GM12864 (cell line): ENCODE data around the gene GRPEL1.

Source experiments
- DNase-seq: peaks from one replicate; pipeline ENCODE4 v3.0.0-alpha.2; 2011; ENCODE audit warnings: low read depth
- H3K4me3 ChIP-seq: 2 replicates; pipeline ENCODE4 v1.5.1; 2011; ENCODE audit warnings: mild to moderate bottlenecking, low read depth, low read length, control low read depth
- CTCF ChIP-seq: IDR thresholded peaks from 2 replicates; pipeline ENCODE4 v1.5.1; 2011; ENCODE audit warnings: low read depth, mild to moderate bottlenecking, moderate library complexity, low read length, control low read depth, inconsistent platforms; ENCODE audit errors: missing control alignments

Gene GRPEL1

GRCh38 chr4:7054106-7054880 is 13.6 kb downstream of the GRPEL1 start:
- TF ChIP-seq CTCF = no peak
- no peak for DNase-seq
- no peak overlapping the region for H3K4me3 ChIP-seq

DNA sequence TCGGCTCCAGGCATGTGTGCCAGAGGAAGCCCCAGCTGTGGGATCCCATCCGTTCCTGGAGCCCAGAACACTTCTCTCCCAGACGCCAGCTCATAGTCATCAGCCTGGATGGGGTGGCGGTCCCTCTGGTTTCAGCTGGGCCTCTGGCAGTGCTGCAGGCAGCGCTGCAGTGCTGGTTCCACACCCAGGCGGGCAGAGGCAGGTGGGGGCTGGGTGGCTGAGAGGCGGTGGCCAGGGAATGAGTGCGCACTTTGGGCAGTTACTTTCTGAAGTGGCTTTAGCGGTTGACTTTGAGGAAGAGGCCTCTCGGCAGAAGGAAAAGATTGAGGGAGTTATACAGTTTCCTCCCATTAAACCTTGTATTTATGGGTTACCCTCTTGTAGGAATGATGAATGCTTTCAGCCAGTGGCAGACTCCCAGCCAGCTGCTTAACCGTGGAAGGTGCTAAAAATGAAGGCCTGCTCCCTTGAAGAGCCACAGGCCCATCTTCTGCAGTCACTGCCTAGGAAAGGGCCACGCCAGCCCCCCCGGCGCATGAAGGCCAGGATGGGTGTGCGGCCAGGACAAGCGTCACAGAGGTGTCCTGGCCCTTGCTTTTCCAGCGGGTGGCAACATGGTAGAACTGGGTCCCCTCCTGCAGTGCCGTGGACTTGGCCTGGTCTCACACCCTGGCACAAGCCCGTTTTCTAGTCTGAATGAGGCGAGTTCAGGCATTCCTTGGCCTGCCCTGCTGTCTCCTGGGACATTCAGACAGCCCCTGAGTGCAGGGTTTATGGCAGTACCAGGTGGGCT is 14.7 kb downstream of the GRPEL1 start:
- no peak overlapping the region for H3K4me3 ChIP-seq
- no peak for TF ChIP-seq CTCF
- DNase-seq = no peak

DNA sequence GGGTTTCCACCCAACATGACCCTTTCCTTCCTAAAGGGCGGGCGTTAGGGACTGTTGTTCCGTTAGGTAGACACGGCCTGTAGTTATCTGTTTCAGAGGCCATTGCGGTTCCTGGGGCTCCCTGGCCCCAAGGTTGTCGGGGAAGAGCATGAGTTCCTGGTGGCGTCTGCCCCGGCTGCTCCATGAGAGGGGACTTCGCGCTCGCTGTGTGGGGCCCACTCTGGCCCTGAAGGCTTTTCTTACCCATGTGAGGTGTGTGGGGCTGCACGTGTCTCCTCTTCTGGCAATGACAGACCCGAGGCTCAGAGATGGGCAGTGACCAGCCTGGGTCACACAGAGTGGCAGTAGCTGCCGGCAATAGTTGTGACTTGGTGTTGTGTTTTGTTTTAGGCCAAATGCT is 15.6 kb downstream of the GRPEL1 start:
- TF ChIP-seq CTCF = no peak
- no peak overlapping the region for H3K4me3 ChIP-seq
- DNase-seq = no peak

GRCh38 chr4:7051905-7052304 is 16.0 kb downstream of the GRPEL1 start:
- no peak for TF ChIP-seq CTCF

GRCh38 chr4:7051144-7051495 is 16.7 kb downstream of the GRPEL1 start:
- no peak for TF ChIP-seq CTCF
- DNase-seq = no peak
- no peak overlapping the region for H3K4me3 ChIP-seq

More at GRCh38 chr4:7051905-7052304, 16.0 kb downstream of the GRPEL1 start:
- DNase-seq = no peak
- no peak overlapping the region for H3K4me3 ChIP-seq

GRCh38 chr4:7050481-7051143 is 17.3 kb downstream of the GRPEL1 start:
- no peak overlapping the region for H3K4me3 ChIP-seq
- DNase-seq = no peak
- TF ChIP-seq CTCF = no peak
